ENCODE measurements around the gene KYAT1. TPM values are rescaled to one million over a fixed set of nuclear protein-coding genes. Genes with fewer than 3 reads are reported as not detected.

KYAT1 gene
- 10 to 100 TPM; 10.4 to 10.8 TPM for total RNA-seq
- long read RNA-seq, transcript KYAT1-201 (13 exons, 1,903 nt) = major isoform, 10 of 21 reads
- long read RNA-seq, partial matches to known transcripts = 7 of 21 reads
- long read RNA-seq, other reads (novel, unspliced or antisense) = 4 of 21 reads

- ATAC-seq (peak; percentile 92 to 94), DNase-seq (peak; percentile 98)
- intact Hi-C loops (cut with DNase I) = loop anchor here (5.0 kb wide), 2 partner anchors 35 to 45 kb away; no protein-coding TSS in a partner anchor
These were observed at the start of gene KYAT1, which contains the start of gene LRRC8A for GRCh38 chr9:128881884-128882676. Gene KYAT1, minus strand, starts transcription at chr9:128881950. Its CDS starts 36,545 bp downstream, at chr9:128845405. Gene LRRC8A, plus strand, starts transcription at chr9:128882133. Its CDS starts 25,032 bp downstream, at chr9:128907165.

GRCh38 chr9:128929560-128929959 lies 47.8 kb upstream of the KYAT1 start:
- intact Hi-C loops (cut with DNase I) = loop anchor here (2.0 to 5.0 kb wide), 2 partner anchors 47 to 65 kb away; partner anchors contain the start of genes KYAT1 (in 1 of the 2) and LRRC8A (in 1 of the 2)
- DNase-seq (no peak), ATAC-seq (no peak)

GRCh38 chr9:128928624-128929023 lies 46.9 kb upstream of the KYAT1 start:
- intact Hi-C loops (cut with DNase I) = loop anchor here (1.0 to 5.0 kb wide), 3 partner anchors 46 to 65 kb away; partner anchors contain the start of genes KYAT1 (in 1 of the 2) and LRRC8A (in 1 of the 2)
- ATAC-seq = no peak
- no peak for DNase-seq

- DNase-seq (peak; percentile 49), ATAC-seq (peak; percentile 71 to 83)
- intact Hi-C loops (cut with DNase I) = loop anchor here (1.0 to 5.0 kb wide), 3 partner anchors 46 to 65 kb away; partner anchors contain the start of genes KYAT1 (in 1 of the 2) and LRRC8A (in 1 of the 2)
These were observed 46.1 kb upstream of the KYAT1 start for GRCh38 chr9:128927731-128928411.

- DNase-seq = no peak
- no peak for ATAC-seq
- intact Hi-C loops (cut with DNase I) = no loop called here
These were observed 41.7 kb upstream of the KYAT1 start for GRCh38 chr9:128923493-128923883.

- intact Hi-C loops (cut with DNase I) = no loop called here
- DNase-seq = peak; percentile 65
These were observed 40.4 kb upstream of the KYAT1 start for GRCh38 chr9:128921881-128922763.

GRCh38 chr9:128920381-128921058 lies 38.8 kb upstream of the KYAT1 start, which contains the start of gene PHYHD1:
Gene PHYHD1, plus strand, starts transcription at chr9:128920982. Its CDS starts 1,342 bp downstream, at chr9:128922324.
- peak; percentile 46 to 49 for ATAC-seq
- DNase-seq = peak; percentile 79

More at GRCh38 chr9:128921881-128922763, 40.4 kb upstream of the KYAT1 start:
- peak; percentile 82 to 85 for ATAC-seq

GRCh38 chr9:128919402-128920089 lies 37.8 kb upstream of the KYAT1 start:
- no peak for ATAC-seq
- DNase-seq = no peak
- intact Hi-C loops (cut with DNase I) = loop anchor here in 1 of 2 donors (5.0 kb wide), 1 partner anchor 37 kb away; the partner anchor contains the start of genes KYAT1 and LRRC8A

More at GRCh38 chr9:128920381-128921058, 38.8 kb upstream of the KYAT1 start, which contains the start of gene PHYHD1:
- intact Hi-C loops (cut with DNase I) = no loop called here

- DNase-seq (no peak), ATAC-seq (no peak)
- intact Hi-C loops (cut with DNase I) = loop anchor here in 1 of 2 donors (5.0 kb wide), 1 partner anchor 37 kb away; the partner anchor contains the start of genes KYAT1 and LRRC8A
These were observed 37.2 kb upstream of the KYAT1 start for GRCh38 chr9:128918921-128919320.

GRCh38 chr9:128917151-128917849 lies 35.5 kb upstream of the KYAT1 start:
- ATAC-seq (peak; percentile 47 to 61), DNase-seq (peak; percentile 88)
- intact Hi-C loops (cut with DNase I) = loop anchor here in 1 of 2 donors (5.0 kb wide), 1 partner anchor 35 kb away; the partner anchor contains the start of genes KYAT1 and LRRC8A

GRCh38 chr9:128916745-128917144 lies 35.0 kb upstream of the KYAT1 start:
- no peak for ATAC-seq
- DNase-seq = no peak
- intact Hi-C loops (cut with DNase I) = loop anchor here in 1 of 2 donors (5.0 kb wide), 1 partner anchor 34 kb away; the partner anchor contains the start of genes KYAT1 and LRRC8A

GRCh38 chr9:128916204-128916603 lies 34.5 kb upstream of the KYAT1 start:
- ATAC-seq (peak; percentile 14 to 17), DNase-seq (peak; percentile 54)
- intact Hi-C loops (cut with DNase I) = loop anchor here in 1 of 2 donors (5.0 kb wide), 1 partner anchor 34 kb away; the partner anchor contains the start of genes KYAT1 and LRRC8A

GRCh38 chr9:128913995-128914772 lies 32.4 kb upstream of the KYAT1 start:
- intact Hi-C loops (cut with DNase I) = no loop called here
- DNase-seq (no peak), ATAC-seq (no peak)

- DNase-seq (peak; percentile 48), ATAC-seq (peak in 1 of 2 donors; percentile 7)
- intact Hi-C loops (cut with DNase I) = no loop called here
These were observed 31.5 kb upstream of the KYAT1 start for GRCh38 chr9:128913048-128913900.

Measured in left cardiac atrium (tissue), 4 donors.